IMR-90 (cell line): Measurements from ENCODE around the gene SFXN3. TPM values are rescaled to one million over a fixed set of nuclear protein-coding genes. Genes with fewer than 3 reads are reported as not detected.

Source experiments
- ATAC-seq: fragments of 200-7000 bp; cut with Tn5 transposase; 2 replicates; pipeline ENCODE4 v1.9.1; 2020; ENCODE audit warnings: low read depth, mild to moderate bottlenecking, moderate library complexity
- BruUV-seq: library from RNA; stranded (reverse); fragments of 400-500 nt; replicated peaks from 2 replicates; lab custom pipeline; 2021; lab: Mats Ljungman, UMichigan
- CTCF ChIA-PET: fragments of 300-600 bp; formaldehyde crosslinking; extraction: SDS; loops from one replicate; lab custom pipeline; 2021; ENCODE audit warnings: antibody characterized with exemption; lab: Yijun Ruan, JAX
- POLR2A ChIA-PET: fragments of 300-600 bp; sonication (Branson Sonifier 250); formaldehyde crosslinking; loops from one replicate; lab custom pipeline; 2022; ENCODE audit warnings: antibody characterized with exemption; ENCODE audit not compliant: unreplicated experiment; lab: Charles Lee
- DNase-seq: peaks from one replicate; pipeline ENCODE4 v3.0.0; 2013
- H2AFZ ChIP-seq: replicated peaks from 2 replicates; pipeline ENCODE3; 2013; ENCODE audit warnings: low read length, mild to moderate bottlenecking; ENCODE audit not compliant: poor library complexity
- H2AK5ac ChIP-seq: 2 replicates; pipeline ENCODE4 v1.6.1; 2013; ENCODE audit warnings: low read depth, low read length, inconsistent platforms
- H2AK9ac ChIP-seq: replicated peaks from 2 replicates; pipeline ENCODE3; 2013; ENCODE audit warnings: mild to moderate bottlenecking, low read depth, low read length, moderate library complexity; ENCODE audit not compliant: poor library complexity
- H2BK120ac ChIP-seq: 2 replicates; pipeline ENCODE4 v1.6.1; 2013; ENCODE audit warnings: low read depth, low read length, inconsistent platforms
- H2BK15ac ChIP-seq: 3 replicates; pipeline ENCODE4 v1.6.1; 2013; ENCODE audit warnings: low read depth, low read length, inconsistent platforms
- H2BK20ac ChIP-seq: 2 replicates; pipeline ENCODE4 v1.6.1; 2013; ENCODE audit warnings: low read depth, mild to moderate bottlenecking, inconsistent platforms, low read length, moderate library complexity
- H2BK5ac ChIP-seq: 2 replicates; pipeline ENCODE4 v1.6.1; 2013; ENCODE audit warnings: mild to moderate bottlenecking, low read depth, low read length, inconsistent platforms; ENCODE audit not compliant: poor library complexity, severe bottlenecking
- H3K14ac ChIP-seq: replicated peaks from 2 replicates; pipeline ENCODE4 v1.6.1; 2013; ENCODE audit warnings: low read depth, low read length, inconsistent platforms
- H3K18ac ChIP-seq: 2 replicates; pipeline ENCODE4 v1.6.1; 2013; ENCODE audit warnings: low read depth, low read length, control low read depth
- H3K23ac ChIP-seq: 2 replicates; pipeline ENCODE4 v1.6.1; 2013; ENCODE audit warnings: low read depth, low read length, inconsistent platforms
- H3K27ac ChIP-seq: 2 replicates; pipeline ENCODE4 v1.5.1; 2013; ENCODE audit warnings: mild to moderate bottlenecking, control low read depth, low read length; ENCODE audit not compliant: insufficient read depth
- H3K27me3 ChIP-seq: 2 replicates; pipeline ENCODE4 v1.6.1; 2013; ENCODE audit warnings: low read length; ENCODE audit not compliant: control insufficient read depth, insufficient read depth
- H3K36me3 ChIP-seq: 2 replicates; pipeline ENCODE4 v1.6.1; 2013; ENCODE audit warnings: low read length, mixed read lengths; ENCODE audit not compliant: control insufficient read depth, insufficient read depth
- H3K4ac ChIP-seq: 2 replicates; pipeline ENCODE4 v1.6.1; 2013; ENCODE audit warnings: low read depth, low read length, inconsistent platforms
- H3K4me1 ChIP-seq: 2 replicates; pipeline ENCODE4 v1.6.1; 2013; ENCODE audit warnings: low read length, mixed read lengths; ENCODE audit not compliant: control insufficient read depth, insufficient read depth
- H3K4me2 ChIP-seq: 2 replicates; pipeline ENCODE4 v1.6.1; 2013; ENCODE audit warnings: low read depth, mild to moderate bottlenecking, control low read depth, low read length, moderate library complexity
- H3K4me3 ChIP-seq: 2 replicates; pipeline ENCODE4 v1.5.1; 2013; ENCODE audit warnings: low read depth, mild to moderate bottlenecking, control low read depth, low read length, moderate library complexity; ENCODE audit not compliant: insufficient read depth
- H3K56ac ChIP-seq: 2 replicates; pipeline ENCODE4 v1.6.1; 2013; ENCODE audit warnings: low read length, inconsistent platforms; ENCODE audit not compliant: insufficient read depth; ENCODE audit errors: extremely low read depth
- H3K79me1 ChIP-seq, 2 experiments: 2 replicates each; pipeline ENCODE4 v1.6.1; 2013; ENCODE audit warnings: low read length in 2 of 2, inconsistent platforms in 1 of 2, low read depth in 1 of 2
- H3K9ac ChIP-seq: 2 replicates; pipeline ENCODE4 v1.6.1; 2013; ENCODE audit warnings: low read depth, low read length, control low read depth
- H3K9me1 ChIP-seq: 2 replicates; pipeline ENCODE4 v1.6.1; 2013; ENCODE audit warnings: low read length, inconsistent platforms; ENCODE audit not compliant: insufficient read depth
- H3K9me3 ChIP-seq: 2 replicates; pipeline ENCODE4 v1.6.1; 2013; ENCODE audit warnings: low read length; ENCODE audit not compliant: control insufficient read depth, insufficient read depth
- H4K20me1 ChIP-seq: 2 replicates; pipeline ENCODE4 v1.6.1; 2013; ENCODE audit warnings: low read length, inconsistent platforms; ENCODE audit not compliant: insufficient read depth
- H4K5ac ChIP-seq: 2 replicates; pipeline ENCODE4 v1.6.1; 2013; ENCODE audit warnings: mild to moderate bottlenecking, low read depth, low read length, control low read depth
- H4K8ac ChIP-seq, 2 experiments: 2 replicates each; pipeline ENCODE4 v1.6.1; 2013; ENCODE audit warnings: low read depth in 2 of 2, low read length in 2 of 2, control low read depth in 1 of 2, inconsistent platforms in 1 of 2
- H4K91ac ChIP-seq: 2 replicates; pipeline ENCODE4 v1.6.1; 2013; ENCODE audit warnings: low read depth, low read length, inconsistent platforms; ENCODE audit not compliant: insufficient read depth
- FOS ChIP-seq: fragments of 150-350 bp; IDR thresholded peaks from 2 replicates; pipeline ENCODE4 v1.6.1; 2016; ENCODE audit warnings: low read depth, low read length
- SMC3 ChIP-seq: fragments of 150-350 bp; IDR thresholded peaks from 2 replicates; pipeline ENCODE4 v1.6.1; 2016; ENCODE audit warnings: low read depth, mild to moderate bottlenecking, antibody characterized with exemption, low read length, moderate library complexity
- WGBS, 2 experiments: methylation state at CpG; one replicate each; pipeline versions ENCODE4 v1.1.5 to v1.1.7; 2013; ENCODE audit warnings: missing lambda C conversion rate in 2 of 2; ENCODE audit not compliant: insufficient read length in 1 of 2; ENCODE audit errors: extremely low coverage in 2 of 2; 5-methylcytosine and 5-hydroxymethylcytosine counted together
- dilution Hi-C: fragments of 300-500 bp; cut with HindIII; formaldehyde crosslinking; loops from one replicate; pipeline ENCODE4 v1.14.3; 2018; ENCODE audit warnings: low sequenced_read_pairs; ENCODE audit not compliant: unreplicated experiment
- in situ Hi-C: fragments of 300-500 bp; cut with MboI; formaldehyde crosslinking; loops from 3 replicates; pipeline ENCODE4 v1.14.3; 2019; ENCODE audit warnings: low sequenced_read_pairs, inconsistent platforms, mixed read lengths
- intact Hi-C: fragments of 100-400 bp; cut with micrococcal nuclease; formaldehyde crosslinking; loops from 2 replicates; pipeline ENCODE4 v1.10.0; 2022
- polyA plus RNA-seq, 3 experiments: library from polyadenylated mRNA; depleted of rRNA; stranded (reverse); fragments of >200 nt; gene quantifications; 2 replicates each; pipeline ENCODE4 v1.2.3, GENCODE V29; 2012; ENCODE audit warnings: low replicate concordance in 1 of 3
- total RNA-seq: library from RNA; depleted of rRNA; stranded (reverse); fragments of >200 nt; gene quantifications from 2 replicates; pipeline ENCODE4 v1.2.3, GENCODE V29; 2012

Gene SFXN3
- total and polyA plus RNA-seq, 2 of the 4 experiments (the other 2 are of a cell fraction): 64.7 to 77.2 TPM

DNA sequence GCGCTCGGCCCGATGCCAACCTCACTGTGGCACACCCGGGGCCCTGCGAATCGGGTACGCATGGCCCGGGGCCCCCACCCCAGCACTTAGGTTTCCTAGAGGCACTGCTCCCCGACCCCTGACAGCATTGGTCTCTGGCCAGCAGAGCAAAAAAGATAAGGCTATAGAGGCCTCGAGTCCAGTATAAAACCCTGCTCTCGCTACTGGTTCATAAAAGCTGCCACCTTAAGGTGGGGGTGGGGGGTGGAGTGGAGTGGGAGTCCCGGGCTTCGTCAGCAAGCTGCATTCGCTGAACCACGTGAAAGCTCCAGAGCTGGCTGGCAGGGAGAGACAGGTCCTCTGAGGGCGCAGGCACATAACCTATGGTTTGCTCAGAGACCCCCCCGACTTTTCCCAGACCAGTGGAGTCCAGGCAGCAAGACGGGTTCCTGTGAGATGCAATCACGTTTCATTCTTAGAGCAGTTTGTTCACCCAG is 32.1 kb downstream of the SFXN3 start:
- ChIA-PET CTCF (interaction anchor here (1.0 kb wide), 1 partner anchor 44 kb away, joined by 3 read pairs; no protein-coding TSS in a partner anchor), POLR2A (interaction anchor here (0.6 to 1.0 kb wide), 2 partner anchors 16 to 20 kb away, joined by 3 to 4 read pairs; no protein-coding TSS in a partner anchor)
- H2AFZ ChIP-seq: peak overlapping the region; percentile 100

More for the DNA sequence above, 32.1 kb downstream of the SFXN3 start:
- H3K4ac ChIP-seq: 0 out of 2 replicates have a peak overlapping the region, but pooled peaks have one; percentile 30
- H2BK120ac ChIP-seq: no peak overlapping the region
- no peak overlapping the region for H4K5ac ChIP-seq
- H3K56ac ChIP-seq: no peak overlapping the region
- H2AK5ac ChIP-seq: 0 out of 2 replicates have a peak overlapping the region, but pooled peaks have one; percentile 1
- ATAC-seq: no peak
- no peaks in the 10 kb centered on the region for H3K9me3 ChIP-seq
- no peak overlapping the region for H2BK20ac ChIP-seq
- peaks cover 22% of the 10 kb centered on the region for H3K4me1 ChIP-seq
- no peak for TF ChIP-seq SMC3
- no peak for TF ChIP-seq FOS
- no peak overlapping the region for H2BK5ac ChIP-seq
- H3K79me1 ChIP-seq: peaks cover 0 to 36% of the 10 kb centered on the region in 2 experiments; a peak in 3 of 4 replicates
- 7% methylated on average over 8 of the region's 19 CpGs; no CpG with 5 or more reads in 1 of the 2 experiments for WGBS, 2 experiments
- peak overlapping the region; percentile 28 to 98; a peak in 1 of 4 replicates for H4K8ac ChIP-seq
- no peak for DNase-seq
- H3K27me3 ChIP-seq: no peaks in the 10 kb centered on the region
- no peak overlapping the region for H3K27ac ChIP-seq
- no peak overlapping the region for H3K18ac ChIP-seq
- dilution Hi-C loops (no loop called here), in situ Hi-C loops (no loop called here), intact Hi-C loops (no loop called here)
- peak overlapping the region; percentile 21; the same call in 1 of the 2 replicates for H3K23ac ChIP-seq
- peak overlapping the region; percentile 23; the same call in 1 of the 2 replicates for H4K91ac ChIP-seq
- H2AK9ac ChIP-seq: peak overlapping the region; percentile 100
- no TSS peak for BruUV-seq
- H3K14ac ChIP-seq: peak overlapping the region; percentile 71; the same call in 1 of the 2 replicates
- H3K9ac ChIP-seq: peak overlapping the region; percentile 15; the same call in 1 of the 2 replicates
- H3K4me2 ChIP-seq: peak overlapping the region; percentile 97
- no peaks in the 10 kb centered on the region; the same call in none of the 2 replicates for H4K20me1 ChIP-seq
- H3K4me3 ChIP-seq: peak overlapping the region; percentile 81; the same call in 1 of the 2 replicates
- H2BK15ac ChIP-seq: no peak overlapping the region
- no peaks in the 10 kb centered on the region for H3K36me3 ChIP-seq
- H3K9me1 ChIP-seq: peaks cover 8% of the 10 kb centered on the region
